HepG2 (cell line): Measurements from ENCODE around the gene SPATA25. TPM values are rescaled to one million over a fixed set of nuclear protein-coding genes. Genes with fewer than 3 reads are reported as not detected.

Experiments used
- ATF2 ChIP-seq: sonication (generic); formaldehyde crosslinking; IDR thresholded peaks from 2 replicates; pipeline ENCODE4 v1.4.0; 2020; ENCODE audit warnings: missing genetic modification reagents
- ATF7-NPFF ChIP-seq: sonication (generic); formaldehyde crosslinking; IDR thresholded peaks from 2 replicates; pipeline ENCODE4 v1.8.1; 2023; ENCODE audit warnings: mild to moderate bottlenecking, low read depth, missing genetic modification reagents, moderate library complexity
- CBX1 ChIP-seq: IDR thresholded peaks from one replicate; pipeline ENCODE4 v1.6.1; 2016; ENCODE audit warnings: antibody characterized with exemption, low read depth
- CREM ChIP-seq, 2 experiments: sonication (generic) in 1 of 2; formaldehyde crosslinking in 1 of 2; IDR thresholded peaks; 2 replicates each; pipeline versions ENCODE4 v1.4.0 to v1.6.1; 2016 to 2020; ENCODE audit warnings: antibody characterized with exemption in 1 of 2, mild to moderate bottlenecking in 1 of 2, missing genetic modification reagents in 1 of 2
- EP300 ChIP-seq, 3 experiments: sonication (generic) in 1 of 3; formaldehyde crosslinking in 1 of 3; IDR thresholded peaks; 2 replicates each; pipeline versions ENCODE4 v1.5.1 to v1.6.1; 2011 to 2020; ENCODE audit warnings: low read depth in 2 of 3, low read length in 2 of 3, borderline replicate concordance in 1 of 3, improper control_type of control experiment in 1 of 3, mild to moderate bottlenecking in 1 of 3, missing genetic modification reagents in 1 of 3, moderate library complexity in 1 of 3
- ISX ChIP-seq: sonication (generic); formaldehyde crosslinking; conservative IDR thresholded peaks from 2 replicates; pipeline ENCODE4 v1.5.0; 2020; ENCODE audit warnings: missing genetic modification reagents
- MAF1 ChIP-seq: sonication (generic); formaldehyde crosslinking; IDR thresholded peaks from 2 replicates; pipeline ENCODE4 v1.5.0; 2020; ENCODE audit warnings: missing genetic modification reagents, borderline replicate concordance
- NFRKB ChIP-seq: fragments of 450-650 bp; IDR thresholded peaks from 2 replicates; pipeline ENCODE4 v1.6.1; 2017
- PHF5A ChIP-seq: IDR thresholded peaks from one replicate; pipeline ENCODE4 v1.6.1; 2018; ENCODE audit warnings: low read depth, missing genetic modification reagents; ENCODE audit not compliant: unreplicated experiment
- RAD21 ChIP-seq: fragments of 450-650 bp; formaldehyde crosslinking; IDR thresholded peaks from 2 replicates; pipeline ENCODE4 v1.5.0; 2020; ENCODE audit warnings: mild to moderate bottlenecking
- SKI ChIP-seq: fragments of 450-650 bp; IDR thresholded peaks from one replicate; pipeline ENCODE4 v1.6.1; 2018; ENCODE audit warnings: mild to moderate bottlenecking; ENCODE audit not compliant: partially characterized antibody
- ZHX1 ChIP-seq: sonication (generic); formaldehyde crosslinking; IDR thresholded peaks from 2 replicates; pipeline ENCODE4 v1.8.1; 2022; ENCODE audit warnings: low read depth, mild to moderate bottlenecking, missing genetic modification reagents
- ZNF496 ChIP-seq: sonication (generic); formaldehyde crosslinking; IDR thresholded peaks from 2 replicates; pipeline ENCODE4 v1.8.1; 2023; ENCODE audit warnings: mild to moderate bottlenecking, moderate library complexity, missing genetic modification reagents; ENCODE audit not compliant: insufficient replicate concordance
- ZNF569 ChIP-seq: sonication (generic); formaldehyde crosslinking; IDR thresholded peaks from 2 replicates; pipeline ENCODE4 v1.5.0; 2020; ENCODE audit warnings: mild to moderate bottlenecking, missing genetic modification reagents, moderate library complexity, borderline replicate concordance
- ZNF598 ChIP-seq: sonication (generic); formaldehyde crosslinking; IDR thresholded peaks from 2 replicates; pipeline ENCODE4 v1.5.1; 2020; ENCODE audit warnings: mild to moderate bottlenecking, missing genetic modification reagents, borderline replicate concordance
- polyA plus RNA-seq, 8 experiments: library from polyadenylated mRNA; depleted of rRNA in 3 of 8; stranded (reverse) in 7 of 8; unstranded in 1 of 8; fragments of >200 nt; fragmentation: Illumina TruSeq in 4 of 8; extraction: Trizol in 4 of 8; gene quantifications; 2 replicates each; pipeline versions ENCODE4 v1.2.1 to v1.2.3, GENCODE V29; 2011 to 2016; ENCODE audit warnings: low read depth in 4 of 8, missing spikeins in 1 of 8, mixed read lengths in 1 of 8; ENCODE audit not compliant: insufficient read depth in 1 of 8
- total RNA-seq, 5 experiments: library from RNA; depleted of rRNA; stranded (reverse); fragments of >200 nt; fragmentation: Illumina TruSeq; extraction: Trizol; gene quantifications; 2 replicates each; pipeline ENCODE4 v1.2.3, GENCODE V29; 2016; ENCODE audit warnings: low read depth in 1 of 5
- TF ChIP-seq, protein P1 (sequence below): sonication (generic); IDR thresholded peaks from 2 replicates; pipeline ENCODE4 v1.6.1; 2016; ENCODE audit warnings: low read depth, borderline replicate concordance
- TF ChIP-seq, protein P2 (sequence below): sonication (generic); formaldehyde crosslinking; IDR thresholded peaks from 2 replicates; pipeline ENCODE4 v1.4.0; 2020; ENCODE audit warnings: missing genetic modification reagents, borderline replicate concordance

Gene SPATA25
- total and polyA plus RNA-seq, 2 of the 13 experiments (the other 11 are each of a cell fraction or from before 2014, with no cell fraction given), result 4.8 to 7.6 TPM

DNA sequence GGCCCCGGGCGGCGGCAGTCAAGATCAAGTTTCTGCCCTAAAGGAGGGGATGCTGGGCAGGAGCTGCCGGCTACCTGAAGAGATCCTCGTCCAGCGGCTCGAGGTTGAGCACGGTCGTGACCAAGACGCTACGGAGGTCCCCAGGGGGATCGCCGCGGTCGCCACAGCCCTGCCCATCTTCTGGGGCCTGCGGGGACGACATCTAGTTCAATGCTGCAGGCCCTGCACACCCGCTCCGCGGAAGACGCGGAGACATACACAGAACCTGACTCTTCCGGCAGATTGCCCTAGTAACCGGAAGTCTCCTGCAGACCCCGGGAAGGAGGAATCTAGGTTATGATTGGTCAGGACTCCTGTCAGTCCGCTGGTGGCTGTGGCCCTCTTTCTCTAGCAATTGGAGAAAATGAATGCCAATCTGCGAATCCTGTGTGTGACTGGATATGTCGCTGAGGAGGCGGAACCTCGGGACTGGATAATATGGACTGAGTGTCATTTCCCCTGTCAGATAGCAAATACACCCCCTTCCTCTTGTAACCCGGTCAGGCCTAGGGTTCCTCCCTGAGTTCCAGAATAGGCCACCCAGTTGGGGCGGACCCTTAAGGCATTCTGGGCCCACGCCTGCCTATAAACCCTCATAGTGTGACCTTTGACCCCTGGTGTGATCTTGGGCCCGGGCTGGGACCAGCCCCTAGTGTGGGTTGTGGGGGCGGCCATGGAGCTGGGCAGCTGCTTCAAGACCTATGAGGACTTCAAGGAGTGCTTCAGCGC lies 30.1 kb downstream of the SPATA25 start, which contains the start of the genes ACOT8 and ZSWIM3 (continued):
- no peak for TF ChIP-seq ZNF569 (CRISPR knock-in tag)
- TF ChIP-seq ATF7-NPFF (CRISPR knock-in tag), result no peak; the same call in 1 of the 2 replicates
- TF ChIP-seq, protein P1, sequence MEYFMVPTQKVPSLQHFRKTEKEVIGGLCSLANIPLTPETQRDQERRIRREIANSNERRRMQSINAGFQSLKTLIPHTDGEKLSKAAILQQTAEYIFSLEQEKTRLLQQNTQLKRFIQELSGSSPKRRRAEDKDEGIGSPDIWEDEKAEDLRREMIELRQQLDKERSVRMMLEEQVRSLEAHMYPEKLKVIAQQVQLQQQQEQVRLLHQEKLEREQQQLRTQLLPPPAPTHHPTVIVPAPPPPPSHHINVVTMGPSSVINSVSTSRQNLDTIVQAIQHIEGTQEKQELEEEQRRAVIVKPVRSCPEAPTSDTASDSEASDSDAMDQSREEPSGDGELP, result no peak
- TF ChIP-seq PHF5A (CRISPR knock-in tag), result no peak
- peak; percentile 93 for TF ChIP-seq CREM (IDR thresholded peaks at IDR 0.05)
- TF ChIP-seq CREM (CRISPR knock-in tag; IDR thresholded peaks at IDR 0.05), result peak; percentile 39; the same call in 1 of the 2 replicates
- TF ChIP-seq RAD21 (CRISPR knock-in tag), result peak; percentile 62
- peak; percentile 40; the same call in 1 of the 2 replicates for TF ChIP-seq MAF1
- TF ChIP-seq ATF2 (CRISPR knock-in tag), result peak; percentile 22
- TF ChIP-seq ZHX1 (CRISPR knock-in tag), result no peak
- TF ChIP-seq SKI, result no peak
- peak in 1 of 2 experiments; percentile 41; a peak in 1 of 4 replicates for TF ChIP-seq EP300 (IDR thresholded peaks at IDR 0.05; ENCODE audit: low read depth in 2 of 2, low read length in 2 of 2)
- 0 out of 2 replicates have a peak, but pooled peaks have one; percentile 44 for TF ChIP-seq EP300 (CRISPR knock-in tag; IDR thresholded peaks at IDR 0.05; ENCODE audit: borderline replicate concordance)
- TF ChIP-seq, protein P2, sequence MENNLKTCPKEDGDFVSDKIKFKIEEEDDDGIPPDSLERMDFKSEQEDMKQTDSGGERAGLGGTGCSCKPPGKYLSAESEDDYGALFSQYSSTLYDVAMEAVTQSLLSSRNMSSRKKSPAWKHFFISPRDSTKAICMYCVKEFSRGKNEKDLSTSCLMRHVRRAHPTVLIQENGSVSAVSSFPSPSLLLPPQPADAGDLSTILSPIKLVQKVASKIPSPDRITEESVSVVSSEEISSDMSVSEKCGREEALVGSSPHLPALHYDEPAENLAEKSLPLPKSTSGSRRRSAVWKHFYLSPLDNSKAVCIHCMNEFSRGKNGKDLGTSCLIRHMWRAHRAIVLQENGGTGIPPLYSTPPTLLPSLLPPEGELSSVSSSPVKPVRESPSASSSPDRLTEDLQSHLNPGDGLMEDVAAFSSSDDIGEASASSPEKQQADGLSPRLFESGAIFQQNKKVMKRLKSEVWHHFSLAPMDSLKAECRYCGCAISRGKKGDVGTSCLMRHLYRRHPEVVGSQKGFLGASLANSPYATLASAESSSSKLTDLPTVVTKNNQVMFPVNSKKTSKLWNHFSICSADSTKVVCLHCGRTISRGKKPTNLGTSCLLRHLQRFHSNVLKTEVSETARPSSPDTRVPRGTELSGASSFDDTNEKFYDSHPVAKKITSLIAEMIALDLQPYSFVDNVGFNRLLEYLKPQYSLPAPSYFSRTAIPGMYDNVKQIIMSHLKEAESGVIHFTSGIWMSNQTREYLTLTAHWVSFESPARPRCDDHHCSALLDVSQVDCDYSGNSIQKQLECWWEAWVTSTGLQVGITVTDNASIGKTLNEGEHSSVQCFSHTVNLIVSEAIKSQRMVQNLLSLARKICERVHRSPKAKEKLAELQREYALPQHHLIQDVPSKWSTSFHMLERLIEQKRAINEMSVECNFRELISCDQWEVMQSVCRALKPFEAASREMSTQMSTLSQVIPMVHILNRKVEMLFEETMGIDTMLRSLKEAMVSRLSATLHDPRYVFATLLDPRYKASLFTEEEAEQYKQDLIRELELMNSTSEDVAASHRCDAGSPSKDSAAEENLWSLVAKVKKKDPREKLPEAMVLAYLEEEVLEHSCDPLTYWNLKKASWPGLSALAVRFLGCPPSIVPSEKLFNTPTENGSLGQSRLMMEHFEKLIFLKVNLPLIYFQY, result no peak; the same call in 1 of the 2 replicates
- no peak for TF ChIP-seq ZNF496 (CRISPR knock-in tag)
- TF ChIP-seq CBX1, result peak; percentile 23
- peak; percentile 93 for TF ChIP-seq ZNF598 (CRISPR knock-in tag)
- TF ChIP-seq NFRKB, result no peak
- TF ChIP-seq ISX, result no peak
